Mammary epithelial cell (primary cell): ENCODE results near the gene CNN2.

Source experiments
- EZH2 ChIP-seq: IDR thresholded peaks from 2 replicates; pipeline ENCODE4 v1.6.1; 2012; ENCODE audit warnings: low read length, inconsistent platforms, borderline replicate concordance
- TF ChIP-seq, protein P1 (sequence below), 2 donors: IDR thresholded peaks in 1 of 2; conservative IDR thresholded peaks in 1 of 2; 2 replicates each; pipeline ENCODE4 v1.5.1; 2011 to 2012; ENCODE audit warnings: inconsistent platforms in 2 of 2, low read length in 2 of 2, mild to moderate bottlenecking in 2 of 2, control low read depth in 1 of 2, low read depth in 1 of 2; ENCODE audit not compliant: insufficient read depth in 1 of 2; ENCODE audit errors: extremely low read depth in 1 of 2

DNA sequence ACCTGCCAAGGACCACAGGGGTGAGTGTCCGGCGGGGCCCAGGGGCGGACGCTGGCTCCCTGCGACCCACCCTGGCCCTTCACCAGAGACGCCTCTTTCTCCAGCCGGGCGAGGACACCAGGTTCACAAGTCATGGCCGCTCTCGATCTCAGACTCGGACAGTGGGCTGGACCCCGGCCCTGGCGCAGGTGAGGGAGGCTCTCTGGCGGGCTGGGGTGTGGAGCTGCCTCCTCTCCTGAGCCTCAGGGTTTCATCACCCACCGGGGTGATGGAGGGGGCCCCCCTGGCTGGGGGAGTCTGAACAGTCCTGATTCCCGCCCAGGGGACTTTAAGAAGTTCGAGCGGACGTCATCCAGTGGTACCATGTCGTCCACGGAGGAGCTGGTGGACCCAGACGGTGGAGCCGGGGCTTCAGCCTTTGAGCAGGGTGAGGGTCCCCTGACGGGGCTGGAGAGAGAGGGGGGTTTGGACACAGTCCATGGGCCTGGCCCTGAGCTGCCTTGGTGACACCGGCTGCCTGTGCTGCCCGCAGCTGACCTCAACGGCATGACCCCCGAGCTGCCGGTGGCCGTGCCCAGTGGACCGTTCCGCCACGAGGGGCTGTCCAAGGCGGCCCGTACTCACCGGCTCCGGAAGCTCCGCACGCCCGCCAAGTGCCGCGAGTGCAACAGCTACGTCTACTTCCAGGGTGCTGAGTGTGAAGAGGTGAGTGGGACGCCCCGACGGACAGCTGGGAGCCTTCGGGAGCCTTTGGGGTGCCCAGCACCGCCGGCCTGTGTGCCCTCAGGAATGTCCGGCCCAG is 54.2 kb downstream of the CNN2 start:
- TF ChIP-seq, protein P1, sequence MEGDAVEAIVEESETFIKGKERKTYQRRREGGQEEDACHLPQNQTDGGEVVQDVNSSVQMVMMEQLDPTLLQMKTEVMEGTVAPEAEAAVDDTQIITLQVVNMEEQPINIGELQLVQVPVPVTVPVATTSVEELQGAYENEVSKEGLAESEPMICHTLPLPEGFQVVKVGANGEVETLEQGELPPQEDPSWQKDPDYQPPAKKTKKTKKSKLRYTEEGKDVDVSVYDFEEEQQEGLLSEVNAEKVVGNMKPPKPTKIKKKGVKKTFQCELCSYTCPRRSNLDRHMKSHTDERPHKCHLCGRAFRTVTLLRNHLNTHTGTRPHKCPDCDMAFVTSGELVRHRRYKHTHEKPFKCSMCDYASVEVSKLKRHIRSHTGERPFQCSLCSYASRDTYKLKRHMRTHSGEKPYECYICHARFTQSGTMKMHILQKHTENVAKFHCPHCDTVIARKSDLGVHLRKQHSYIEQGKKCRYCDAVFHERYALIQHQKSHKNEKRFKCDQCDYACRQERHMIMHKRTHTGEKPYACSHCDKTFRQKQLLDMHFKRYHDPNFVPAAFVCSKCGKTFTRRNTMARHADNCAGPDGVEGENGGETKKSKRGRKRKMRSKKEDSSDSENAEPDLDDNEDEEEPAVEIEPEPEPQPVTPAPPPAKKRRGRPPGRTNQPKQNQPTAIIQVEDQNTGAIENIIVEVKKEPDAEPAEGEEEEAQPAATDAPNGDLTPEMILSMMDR (conservative IDR thresholded peaks at IDR 0.05 in 1 of 2, IDR thresholded peaks at IDR 0.05 in 1 of 2; ENCODE audit: extremely low read depth in 1 of 2, insufficient read depth in 1 of 2, low read depth in 1 of 2, low read length in 2 of 2): no peak
- no peak for TF ChIP-seq EZH2
